Amniotic epithelial cell (primary cell): ENCODE results near the gene FAM219A.
"Not testable (repeated sequence)": the region's sequence is repeated elsewhere in the genome, so short reads cannot be mapped to it uniquely, and the experiment has no call there.

ENCODE experiments used
- DNase-seq: peaks from one replicate; pipeline ENCODE4 v3.0.0-alpha.2; 2010; ENCODE audit warnings: low read depth

FAM219A gene

GRCh38 chr9:34484678-34485077, 26.3 kb upstream of the FAM219A start:
- no peak for DNase-seq

- DNase-seq = not testable (repeated sequence)
Measured at GRCh38 chr9:34482746-34483145, 24.4 kb upstream of the FAM219A start.

- not testable (repeated sequence) for DNase-seq
Measured at GRCh38 chr9:34481620-34482019, 23.2 kb upstream of the FAM219A start.

GRCh38 chr9:34479431-34479866, 21.1 kb upstream of the FAM219A start:
- no peak for DNase-seq

- no peak for DNase-seq
Measured at GRCh38 chr9:34477541-34477940, 19.2 kb upstream of the FAM219A start.

GRCh38 chr9:34475097-34475496, 16.7 kb upstream of the FAM219A start:
- no peak for DNase-seq

GRCh38 chr9:34465468-34465867, 7.1 kb upstream of the FAM219A start:
- DNase-seq = no peak

- DNase-seq = no peak
Measured at GRCh38 chr9:34464571-34464970, 6.2 kb upstream of the FAM219A start.

- no peak for DNase-seq
Measured at GRCh38 chr9:34463901-34464232, 5.5 kb upstream of the FAM219A start.

- DNase-seq = peak; percentile 91
Measured at GRCh38 chr9:34463098-34463900, 4.9 kb upstream of the FAM219A start.

- DNase-seq = peak; percentile 51
Measured at GRCh38 chr9:34459941-34460340, 1.6 kb upstream of the FAM219A start.

GRCh38 chr9:34459356-34459755, 986 bp upstream of the FAM219A start:
- no peak for DNase-seq

GRCh38 chr9:34458959-34459340, 580 bp upstream of the FAM219A start:
- no peak for DNase-seq

- peak; percentile 66 for DNase-seq
Measured at GRCh38 chr9:34457266-34458012, 931 bp downstream of the FAM219A start.

GRCh38 chr9:34456746-34457145, 1.6 kb downstream of the FAM219A start:
- DNase-seq = no peak

GRCh38 chr9:34456151-34456550, 2.2 kb downstream of the FAM219A start:
- no peak for DNase-seq

GRCh38 chr9:34454571-34455065, 3.8 kb downstream of the FAM219A start:
- DNase-seq = peak; percentile 52

- no peak for DNase-seq
Measured at GRCh38 chr9:34452568-34452967, 5.8 kb downstream of the FAM219A start.

- peak; percentile 45 for DNase-seq
Measured at GRCh38 chr9:34451545-34451944, 6.8 kb downstream of the FAM219A start.

- DNase-seq = no peak
Measured at GRCh38 chr9:34451135-34451534, 7.2 kb downstream of the FAM219A start.

- DNase-seq = no peak
Measured at GRCh38 chr9:34450644-34451043, 7.7 kb downstream of the FAM219A start.

GRCh38 chr9:34446951-34447350, 11.4 kb downstream of the FAM219A start:
- no peak for DNase-seq

- peak; percentile 90 for DNase-seq
Measured at GRCh38 chr9:34446468-34446891, 11.9 kb downstream of the FAM219A start.
